ENCODE results near the gene TEKT5. TPM values are rescaled to one million over a fixed set of nuclear protein-coding genes. Genes with fewer than 3 reads are reported as not detected.
A peak's percentile ranks its signal among the peaks of the same experiment; 100 is the strongest.

TEKT5 gene
- total RNA-seq, 1 donor from 2014 or later = not detected

DNA sequence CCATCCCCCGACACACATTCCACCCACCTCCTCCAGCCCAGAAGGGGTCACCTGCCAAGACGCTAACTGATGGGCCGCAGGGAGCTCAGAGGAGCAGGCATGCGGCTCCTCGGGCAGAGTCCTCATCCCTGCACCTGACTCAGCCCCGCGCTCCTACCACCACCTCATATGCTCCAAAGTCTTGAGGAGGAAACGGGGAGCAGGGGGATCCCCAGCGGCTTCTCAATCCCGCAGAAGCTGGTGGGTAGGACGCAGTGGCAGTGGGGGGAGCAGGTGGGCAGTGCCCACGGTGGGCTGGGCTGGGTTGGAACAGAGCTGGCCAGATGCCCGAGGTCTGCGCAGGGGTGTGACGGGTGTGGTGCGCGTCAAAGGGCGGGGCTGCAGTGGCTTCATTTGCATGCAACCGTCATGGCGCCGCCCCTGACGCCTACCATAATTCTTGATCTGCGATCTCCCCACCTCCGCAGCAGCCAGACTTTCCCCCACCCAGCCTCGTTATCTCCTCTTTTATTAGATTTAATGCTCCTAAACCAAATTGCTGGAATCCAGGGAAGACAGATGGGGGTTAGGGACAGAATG is 75.4 kb downstream of the TEKT5 start:
- intact Hi-C loops (cut with DNase I) = no loop called here
- ATAC-seq (ENCODE audit: poor library complexity) (peak; percentile 63), DNase-seq (peak; percentile 76)

DNA sequence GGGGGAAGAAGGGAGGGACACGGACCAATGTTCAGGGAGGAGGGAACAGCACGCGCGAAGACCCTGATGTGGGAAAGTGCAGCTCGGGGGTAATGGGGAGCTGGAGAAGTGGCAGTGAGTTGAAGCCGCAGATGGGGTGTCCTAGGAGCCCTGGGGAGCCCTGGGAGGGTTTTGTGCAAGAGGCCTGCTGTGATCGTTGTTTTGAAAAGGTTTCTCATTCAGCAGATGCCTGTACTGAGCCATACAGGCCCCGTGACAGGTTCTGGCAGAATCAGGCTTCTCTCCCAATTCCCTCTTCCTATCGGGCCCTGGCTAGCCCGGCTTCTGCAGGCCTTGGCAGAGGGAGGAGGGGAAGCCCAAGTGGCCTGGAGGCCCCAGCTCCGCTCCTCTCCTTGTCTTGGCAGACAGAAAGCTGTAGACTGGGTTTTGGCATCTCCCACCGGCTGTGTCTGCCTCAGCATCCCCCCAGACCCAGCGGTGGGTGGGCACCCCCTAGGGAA is 76.0 kb downstream of the TEKT5 start:
- DNase-seq = peak; percentile 46
- intact Hi-C loops (cut with DNase I) = no loop called here

DNA sequence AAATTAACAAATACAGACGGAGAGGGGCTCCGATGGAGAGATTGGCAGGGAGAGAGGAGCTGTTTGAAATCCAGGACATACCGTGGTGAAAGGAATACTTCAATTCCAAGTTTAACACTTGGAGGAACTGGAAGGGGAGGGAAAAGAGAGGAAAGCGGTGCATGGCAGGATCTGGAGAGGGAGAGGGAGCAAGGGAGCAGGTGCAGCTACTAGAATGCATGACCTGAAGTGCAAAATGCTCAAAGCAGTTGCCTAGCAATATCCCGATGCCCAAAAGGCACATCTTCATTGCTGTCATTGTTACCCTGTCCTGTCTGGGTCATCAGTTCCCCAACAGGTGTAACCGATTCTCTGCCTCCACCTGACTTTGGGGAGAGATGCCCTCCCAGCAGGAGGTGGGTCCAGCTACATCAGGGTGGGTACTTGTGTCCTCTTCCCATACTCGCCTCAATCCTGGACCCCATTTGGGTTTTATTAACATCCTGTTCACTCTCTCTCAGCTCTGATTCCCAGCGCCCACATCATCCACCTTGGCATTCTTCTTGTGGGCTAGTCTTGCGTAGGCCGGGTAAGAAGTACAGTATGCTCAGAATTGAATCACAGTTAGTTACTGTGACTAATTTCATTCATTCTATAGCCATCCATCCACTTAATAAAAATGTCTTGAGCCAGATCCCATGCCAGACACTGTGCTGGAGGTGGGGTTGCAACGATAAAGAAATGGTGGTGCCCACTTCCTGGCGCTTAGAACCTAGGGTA is 76.9 kb downstream of the TEKT5 start:
- ATAC-seq (ENCODE audit: poor library complexity) = no peak
- intact Hi-C loops (cut with DNase I) = no loop called here
- no peak for DNase-seq

More for the DNA sequence above, 76.0 kb downstream of the TEKT5 start:
- peak; percentile 25 for ATAC-seq (ENCODE audit: poor library complexity)

DNA sequence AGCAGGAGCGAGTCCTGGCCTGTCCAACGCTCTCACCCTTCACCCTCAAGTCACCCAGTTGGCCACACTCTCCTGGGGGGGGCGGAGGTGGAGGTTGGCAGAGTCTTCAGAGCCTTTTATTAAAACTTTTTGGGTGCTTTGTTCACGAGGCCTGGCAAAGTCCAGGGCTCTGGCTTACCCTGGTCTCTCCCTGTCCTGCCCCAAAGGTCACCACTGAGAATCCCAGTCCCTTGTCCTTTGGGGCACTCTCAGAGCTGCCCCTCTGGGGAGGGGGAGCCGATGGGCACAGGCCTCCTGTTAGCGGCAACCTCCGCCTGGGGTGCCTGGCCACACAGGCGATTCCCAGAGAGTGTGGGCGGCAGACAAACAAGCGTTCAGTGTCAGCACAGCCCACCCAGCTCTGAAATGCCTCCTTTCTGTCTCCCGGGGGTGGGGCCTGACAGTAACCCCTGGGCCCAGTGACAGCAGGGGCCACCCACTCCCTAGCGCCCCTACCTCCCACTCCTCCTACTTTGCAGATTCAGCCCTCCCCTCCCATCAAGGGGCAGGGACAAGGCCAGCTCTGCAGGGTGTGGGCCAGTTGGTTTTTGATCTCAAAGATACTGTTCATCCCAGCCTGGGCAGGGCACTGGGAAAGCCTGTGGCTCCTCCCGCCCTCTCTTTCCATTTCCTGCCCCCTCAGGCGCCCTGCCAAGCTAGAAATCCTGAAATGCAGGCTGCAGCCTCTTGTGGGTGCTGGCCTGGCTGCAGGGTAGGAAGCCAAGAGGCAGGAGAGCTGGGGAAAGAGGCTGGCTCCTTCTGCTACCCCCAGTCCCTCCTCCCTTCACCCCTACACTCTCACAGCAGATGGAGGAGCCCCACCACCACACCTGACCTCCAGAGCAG is 77.7 kb downstream of the TEKT5 start:
- intact Hi-C loops (cut with DNase I) = no loop called here
- DNase-seq (peak; percentile 79), ATAC-seq (ENCODE audit: poor library complexity) (peak; percentile 74)

DNA sequence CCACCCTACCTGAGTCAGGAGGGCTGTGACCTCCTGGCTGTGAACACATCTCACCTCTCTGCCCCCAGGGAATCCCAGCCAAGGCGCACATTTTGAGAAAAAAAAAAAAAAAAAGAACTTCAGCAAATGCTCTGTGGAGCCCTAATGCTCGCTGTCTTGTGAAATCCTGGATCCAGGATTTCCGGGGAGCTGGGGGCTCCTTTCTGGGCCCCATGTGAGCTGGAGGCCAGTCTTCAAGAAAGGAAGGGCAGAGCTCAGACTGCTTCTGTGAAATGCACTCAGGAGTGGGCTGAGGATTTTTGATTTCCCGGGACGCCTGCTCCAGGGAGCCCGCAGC is 78.3 kb downstream of the TEKT5 start:
- intact Hi-C loops (cut with DNase I) = no loop called here
- DNase-seq (no peak), ATAC-seq (ENCODE audit: poor library complexity) (no peak)

DNA sequence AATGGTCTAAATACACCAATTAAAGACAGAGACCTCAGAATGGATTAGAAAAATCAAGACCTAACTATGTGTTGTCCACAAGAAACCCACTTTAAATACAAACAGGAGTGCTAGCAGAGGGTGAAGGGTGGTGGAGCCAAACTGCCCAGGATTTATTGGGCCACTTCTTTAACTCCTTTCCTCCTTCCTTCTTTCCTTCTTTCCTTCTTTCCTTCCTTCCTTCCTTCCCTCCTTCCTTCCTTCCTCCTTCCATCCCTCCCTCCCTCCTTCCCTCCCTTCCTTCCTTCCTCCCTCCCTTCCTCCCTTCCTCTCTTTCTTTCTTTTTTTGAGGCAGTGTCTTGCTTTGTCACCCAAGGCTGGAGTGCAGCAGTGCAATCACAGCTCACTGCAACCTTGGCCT is 80.0 kb downstream of the TEKT5 start:
- ATAC-seq (ENCODE audit: poor library complexity) (no peak), DNase-seq (no peak)
- intact Hi-C loops (cut with DNase I) = no loop called here

DNA sequence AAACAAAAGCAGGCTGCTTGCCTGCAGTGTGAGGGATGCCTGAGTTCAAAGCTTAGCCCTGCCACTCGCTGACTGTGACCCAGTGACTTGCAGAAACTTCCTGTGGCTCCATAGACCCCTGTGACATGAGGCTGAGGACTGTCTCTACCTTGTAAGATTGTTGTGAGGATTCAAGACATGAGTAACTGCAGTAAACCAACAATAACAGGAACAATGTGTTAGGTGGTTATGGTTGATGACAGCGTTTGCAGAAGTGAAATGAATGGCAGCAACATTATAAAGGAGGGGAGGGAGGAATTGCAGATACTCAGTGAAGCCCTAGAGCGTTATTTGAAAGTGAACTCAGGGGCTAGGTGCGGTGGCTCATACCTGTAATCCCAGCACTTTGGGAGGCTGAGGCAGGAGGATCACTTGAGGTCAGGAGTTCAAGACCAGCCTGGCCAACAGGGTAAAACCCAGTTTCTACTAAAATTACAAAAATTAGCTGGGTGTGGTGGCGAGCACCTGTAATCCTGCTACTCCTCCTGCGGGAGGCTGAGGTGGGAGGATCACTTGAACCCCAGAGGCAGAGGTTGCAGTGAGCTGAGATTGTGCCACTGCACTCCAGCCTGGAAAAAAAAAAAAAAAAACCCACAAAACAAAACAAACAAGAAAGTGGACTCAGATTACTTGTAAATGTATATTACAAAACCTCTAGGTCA is 80.8 kb downstream of the TEKT5 start:
- intact Hi-C loops (cut with DNase I) = no loop called here
- DNase-seq (no peak), ATAC-seq (ENCODE audit: poor library complexity) (no peak)

DNA sequence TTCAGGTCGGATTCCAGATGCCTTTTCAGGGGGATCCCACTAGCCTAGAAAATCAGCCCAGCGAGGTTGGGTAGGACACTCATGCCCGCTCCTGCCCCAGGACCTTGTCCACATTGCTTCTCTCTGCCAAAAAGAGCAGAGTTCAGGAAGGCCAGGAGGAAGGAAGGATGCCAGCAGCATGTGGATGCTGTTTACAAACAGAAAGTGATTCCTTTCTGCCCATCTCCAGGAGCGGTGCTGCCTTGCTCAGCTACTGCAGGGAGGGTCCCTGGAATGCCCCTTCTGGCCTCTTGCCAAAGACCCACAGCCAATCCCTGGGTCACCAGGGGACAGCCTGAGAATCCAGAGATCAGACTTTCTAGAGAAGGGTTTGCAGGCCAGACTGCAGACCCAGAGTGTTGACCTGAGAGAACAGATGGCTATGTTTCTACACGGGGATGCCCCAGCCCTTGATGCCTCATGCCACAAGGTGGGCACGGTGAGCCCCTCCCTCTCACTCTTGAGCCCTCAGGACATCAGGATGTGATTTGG is 82.0 kb downstream of the TEKT5 start:
- DNase-seq (no peak), ATAC-seq (ENCODE audit: poor library complexity) (no peak)
- intact Hi-C loops (cut with DNase I) = no loop called here

DNA sequence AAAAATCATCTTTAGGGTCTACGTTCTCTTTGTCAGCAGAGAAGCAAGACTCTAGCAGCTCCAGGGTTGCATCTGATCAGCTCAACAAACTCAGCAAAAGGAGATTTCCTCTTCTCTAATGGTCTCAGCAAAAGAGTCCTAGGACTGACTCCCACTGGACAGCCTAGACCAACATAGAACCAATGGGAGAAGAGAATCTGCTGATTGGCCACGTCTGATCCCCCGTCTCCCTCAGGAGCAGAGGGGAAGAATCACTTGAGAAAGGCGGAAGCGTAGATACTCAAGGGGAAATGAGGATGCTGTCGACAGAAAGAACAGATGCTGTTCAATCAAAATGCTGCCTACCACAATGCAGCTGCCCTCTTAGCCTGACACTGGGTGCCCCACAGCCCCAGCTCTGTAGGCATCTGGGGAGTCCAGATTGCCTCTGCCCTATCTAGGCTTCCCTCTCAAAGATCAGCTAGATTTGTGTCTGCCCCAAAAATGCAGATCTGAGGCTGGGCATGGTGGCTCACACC is 82.8 kb downstream of the TEKT5 start:
- intact Hi-C loops (cut with DNase I) = no loop called here
- DNase-seq = no peak
- ATAC-seq (ENCODE audit: poor library complexity) = no peak

DNA sequence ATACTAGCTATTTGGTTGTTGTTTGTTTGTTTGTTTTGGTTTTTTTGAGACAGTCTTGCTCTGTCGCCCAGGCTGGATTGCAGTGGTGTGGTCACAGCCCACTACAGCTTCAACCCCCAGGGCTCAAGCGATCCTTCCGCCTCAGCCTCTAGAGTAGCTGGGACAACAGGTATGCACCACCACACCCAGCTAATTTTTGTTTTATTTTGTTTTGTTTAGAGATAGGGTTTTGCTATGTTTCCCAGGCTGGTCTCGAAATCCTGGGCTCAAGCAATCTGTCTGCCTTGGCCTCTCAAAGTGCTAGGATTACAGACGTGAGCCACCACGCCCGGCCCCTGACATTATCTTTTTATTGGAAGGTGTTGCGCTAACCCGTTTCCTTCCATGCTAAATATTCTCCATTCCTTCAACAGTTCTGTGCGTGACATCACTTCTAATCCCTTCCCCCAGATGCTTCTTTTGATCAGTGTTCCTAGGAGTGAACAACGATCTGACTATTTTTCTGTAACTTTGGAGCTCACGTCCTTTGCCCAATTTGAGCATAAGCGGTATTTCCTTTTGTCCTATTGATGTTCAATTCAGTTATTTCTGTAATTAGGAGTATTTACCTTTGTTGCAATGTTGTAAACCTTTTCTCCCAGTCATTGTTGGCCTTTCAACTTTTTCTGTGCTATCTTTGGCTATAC is 84.1 kb downstream of the TEKT5 start:
- intact Hi-C loops (cut with DNase I) = no loop called here
- DNase-seq = no peak
- no peak for ATAC-seq (ENCODE audit: poor library complexity)

DNA sequence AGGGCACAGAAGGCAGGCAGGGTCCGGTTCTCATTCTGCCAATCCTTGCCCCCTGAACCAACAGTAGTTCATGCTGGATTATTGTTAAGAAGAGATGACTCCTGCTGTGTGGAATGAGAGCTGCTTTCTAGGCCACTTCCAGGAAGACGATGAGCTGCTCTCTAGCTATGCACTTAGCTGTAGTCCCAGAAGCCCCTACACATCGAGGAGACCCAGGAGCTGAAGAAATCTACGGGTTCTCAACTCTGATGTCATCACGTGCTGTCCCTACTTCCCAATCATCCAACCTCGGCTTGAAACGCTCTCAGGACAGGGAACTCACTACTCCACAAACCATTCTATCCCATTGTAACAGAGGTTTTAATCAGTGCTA is 85.3 kb downstream of the TEKT5 start:
- ATAC-seq (ENCODE audit: poor library complexity) (peak; percentile 63), DNase-seq (no peak)
- intact Hi-C loops (cut with DNase I) = no loop called here

DNA sequence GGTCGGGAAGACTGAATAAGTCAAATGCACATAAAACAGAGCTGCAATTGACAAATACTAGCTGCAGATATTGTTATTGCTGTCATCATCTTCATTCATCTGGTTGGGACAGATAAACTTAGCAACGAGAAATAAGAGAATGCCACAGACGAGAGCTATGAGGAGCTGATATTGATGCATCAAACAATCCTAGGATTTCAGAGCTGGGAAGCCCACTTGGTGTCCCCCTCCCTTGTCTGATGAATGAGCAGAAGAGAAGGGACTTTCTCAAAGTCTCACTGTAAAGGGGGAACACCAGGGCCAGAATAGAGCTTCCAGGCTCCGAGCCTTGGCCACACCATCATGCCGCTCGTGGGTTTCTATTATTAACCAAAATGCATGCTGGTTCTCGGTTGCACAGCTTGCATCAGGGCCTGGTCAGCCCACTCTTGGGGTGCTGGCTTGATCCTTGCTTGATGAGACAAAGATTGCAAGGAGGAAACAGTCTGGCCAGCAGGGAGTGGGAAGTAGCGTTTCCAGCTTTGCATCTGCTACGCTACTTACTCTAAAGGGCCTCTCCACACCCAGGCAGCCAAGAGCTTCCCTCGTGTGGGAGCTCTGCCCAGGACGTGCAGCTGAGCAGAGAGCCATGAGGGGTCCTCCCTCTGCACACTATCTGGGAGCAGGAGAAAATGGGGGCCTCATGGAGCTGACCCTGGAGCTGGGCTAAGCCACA is 85.9 kb downstream of the TEKT5 start:
- ATAC-seq (ENCODE audit: poor library complexity) (peak; percentile 88), DNase-seq (peak; percentile 49)
- intact Hi-C loops (cut with DNase I) = no loop called here

DNA sequence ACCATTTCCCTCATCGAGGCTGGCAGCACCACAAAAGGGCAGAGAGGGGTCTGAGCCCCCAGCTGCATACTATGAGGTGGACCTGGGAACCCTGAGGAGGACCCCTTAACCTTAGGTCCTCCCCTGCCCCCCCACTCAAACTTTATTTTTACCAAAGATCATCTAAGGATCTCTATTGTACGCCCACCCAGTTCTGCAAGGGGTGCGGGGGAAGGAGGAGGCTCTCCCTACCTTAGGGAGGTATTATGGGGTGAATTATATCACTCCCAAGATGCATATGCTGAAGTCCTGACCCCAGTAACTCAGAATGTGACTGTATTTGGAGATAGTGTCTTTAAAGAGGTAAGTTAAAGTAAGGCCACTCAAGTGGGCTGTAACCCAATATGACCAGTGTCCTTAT is 87.6 kb downstream of the TEKT5 start:
- intact Hi-C loops (cut with DNase I) = no loop called here
- ATAC-seq (ENCODE audit: poor library complexity) = no peak
- no peak for DNase-seq

DNA sequence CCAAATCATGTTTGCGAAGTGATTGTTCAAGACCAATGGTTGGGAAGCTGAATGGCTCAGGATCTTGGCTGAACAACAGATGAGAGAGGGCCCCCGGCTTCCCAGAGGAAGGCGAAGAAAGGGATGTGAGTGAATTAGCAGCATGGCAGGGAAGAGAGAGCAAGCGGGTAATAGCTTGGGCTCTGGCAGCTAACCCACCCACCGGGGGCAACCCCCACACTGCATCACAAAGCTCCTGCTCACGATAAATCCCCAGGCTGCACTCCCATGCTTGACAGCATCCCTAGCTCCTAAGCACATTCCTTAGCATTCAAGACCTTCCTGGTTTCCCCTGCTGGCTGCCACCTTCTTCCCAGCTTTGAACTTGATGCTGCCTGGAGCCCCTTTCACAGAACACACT is 88.1 kb downstream of the TEKT5 start:
- DNase-seq = no peak
- intact Hi-C loops (cut with DNase I) = no loop called here
- ATAC-seq (ENCODE audit: poor library complexity) = no peak

DNA sequence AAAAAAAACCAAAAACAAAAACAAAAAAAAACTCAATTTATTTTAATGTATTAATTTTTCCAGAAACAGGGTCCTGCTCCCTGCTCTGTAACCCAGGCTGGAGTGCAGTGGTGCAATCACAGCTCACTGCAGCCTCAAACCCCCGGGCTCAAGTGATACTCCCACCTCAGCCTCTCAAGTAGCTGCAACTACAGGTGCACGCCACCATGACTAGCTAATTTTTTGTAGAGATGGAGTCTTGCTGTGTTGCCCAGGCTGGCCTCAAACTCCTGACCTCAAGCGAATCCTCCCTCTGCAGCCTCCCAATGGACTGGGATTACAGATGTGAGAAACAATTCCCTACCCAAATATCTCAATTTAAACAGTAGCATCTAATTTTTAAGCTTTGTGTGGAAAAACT is 89.1 kb downstream of the TEKT5 start:
- no peak for ATAC-seq (ENCODE audit: poor library complexity)
- no peak for DNase-seq
- intact Hi-C loops (cut with DNase I) = no loop called here

DNA sequence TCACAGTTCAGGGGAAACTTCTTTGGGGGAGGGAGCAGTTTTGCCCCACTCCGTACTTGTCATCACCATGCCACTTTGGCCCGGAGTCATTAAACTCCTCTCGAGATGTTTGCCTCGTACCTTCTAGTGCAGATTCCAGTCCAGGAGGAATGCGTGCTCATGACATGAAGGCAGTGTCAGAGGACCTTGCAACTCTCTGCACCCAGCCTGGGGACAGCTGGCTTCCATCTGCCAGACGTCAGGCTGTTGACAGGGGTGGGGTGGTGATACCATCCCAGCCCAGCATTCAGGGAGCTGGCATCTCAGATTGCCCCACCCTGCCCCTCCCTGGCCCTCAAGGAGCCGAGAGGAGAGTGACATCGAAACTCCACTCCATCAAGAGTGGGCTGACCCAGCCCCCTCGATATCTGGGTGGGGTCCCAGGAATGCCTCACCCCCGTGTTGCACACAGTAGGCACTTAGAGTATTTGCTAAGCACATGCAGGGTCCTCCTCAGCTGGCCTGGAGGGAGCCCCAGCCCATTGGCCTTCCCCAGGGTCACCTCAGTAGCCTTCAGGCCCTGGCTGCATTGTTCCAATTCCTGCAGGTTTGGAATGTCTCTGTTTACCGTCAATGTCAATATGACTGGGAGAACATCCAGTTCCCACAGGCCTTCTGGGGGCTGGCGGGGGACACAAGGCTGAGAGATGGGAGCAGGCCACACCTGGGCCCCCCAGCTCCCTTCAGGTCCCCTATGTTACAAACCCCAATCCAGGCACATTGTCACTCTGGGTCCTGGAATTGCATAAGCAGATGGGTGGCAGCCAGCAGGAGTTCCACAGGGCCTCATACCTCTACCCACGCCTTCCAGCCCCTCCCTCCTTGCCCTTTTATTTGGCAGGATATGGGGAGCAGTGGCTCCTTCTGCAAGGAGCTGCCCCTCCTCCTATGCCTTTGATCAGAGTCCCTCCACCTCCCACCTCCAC is 93.0 kb downstream of the TEKT5 start:
- intact Hi-C loops (cut with DNase I) = no loop called here
- peak; percentile 59 for DNase-seq
- peak; percentile 87 for ATAC-seq (ENCODE audit: poor library complexity)
